Activated naive CD8-positive, alpha-beta T cell treated with anti-CD3 and anti-CD28 coated beads, Interleukin-2, amount 10 ng/mL, durations not matched to agents 7 days and 5 days (primary cell): Measurements from ENCODE around the gene RAP1A. TPM values are rescaled to one million over a fixed set of nuclear protein-coding genes. Genes with fewer than 3 reads are reported as not detected.

Experiments used
- ATAC-seq: fragments of 150-1000 bp; cut with Tn5 transposase; one replicate; pipeline ENCODE4 v1.10.0; 2021; ENCODE audit warnings: low read depth, moderate library complexity
- POLR2A ChIA-PET: fragments of 350-600 bp; sonication (Branson Sonifier 250); formaldehyde crosslinking; loops from one replicate; lab custom pipeline; 2021; ENCODE audit warnings: antibody characterized with exemption; lab: Charles Lee
- DNase-seq: peaks from one replicate; pipeline ENCODE4 v3.0.0; 2021
- H3K27ac Mint-ChIP-seq: one replicate; pipeline ENCODE4 v1.8.0; 2022; ENCODE audit warnings: mild to moderate bottlenecking, mixed read lengths
- H3K27me3 Mint-ChIP-seq: one replicate; pipeline ENCODE4 v1.8.0; 2022; ENCODE audit warnings: mild to moderate bottlenecking, moderate library complexity, mixed read lengths
- H3K36me3 Mint-ChIP-seq: one replicate; pipeline ENCODE4 v1.8.0; 2021; ENCODE audit warnings: mild to moderate bottlenecking, mixed read lengths
- H3K4me1 Mint-ChIP-seq: one replicate; pipeline ENCODE4 v1.8.0; 2021; ENCODE audit warnings: mixed read lengths
- H3K4me3 Mint-ChIP-seq: one replicate; pipeline ENCODE4 v1.8.0; 2022; ENCODE audit warnings: mild to moderate bottlenecking, moderate library complexity, mixed read lengths
- H3K9me3 Mint-ChIP-seq: one replicate; pipeline ENCODE4 v1.8.0; 2021; ENCODE audit warnings: mixed read lengths
- total RNA-seq, 2 experiments: library from RNA; stranded (reverse); gene quantifications; one replicate each; pipeline ENCODE4 v1.2.3, GENCODE V29; 2021

The RAP1A gene
- total RNA-seq, result 100 to 1,000 TPM; 134 to 139 TPM

DNA sequence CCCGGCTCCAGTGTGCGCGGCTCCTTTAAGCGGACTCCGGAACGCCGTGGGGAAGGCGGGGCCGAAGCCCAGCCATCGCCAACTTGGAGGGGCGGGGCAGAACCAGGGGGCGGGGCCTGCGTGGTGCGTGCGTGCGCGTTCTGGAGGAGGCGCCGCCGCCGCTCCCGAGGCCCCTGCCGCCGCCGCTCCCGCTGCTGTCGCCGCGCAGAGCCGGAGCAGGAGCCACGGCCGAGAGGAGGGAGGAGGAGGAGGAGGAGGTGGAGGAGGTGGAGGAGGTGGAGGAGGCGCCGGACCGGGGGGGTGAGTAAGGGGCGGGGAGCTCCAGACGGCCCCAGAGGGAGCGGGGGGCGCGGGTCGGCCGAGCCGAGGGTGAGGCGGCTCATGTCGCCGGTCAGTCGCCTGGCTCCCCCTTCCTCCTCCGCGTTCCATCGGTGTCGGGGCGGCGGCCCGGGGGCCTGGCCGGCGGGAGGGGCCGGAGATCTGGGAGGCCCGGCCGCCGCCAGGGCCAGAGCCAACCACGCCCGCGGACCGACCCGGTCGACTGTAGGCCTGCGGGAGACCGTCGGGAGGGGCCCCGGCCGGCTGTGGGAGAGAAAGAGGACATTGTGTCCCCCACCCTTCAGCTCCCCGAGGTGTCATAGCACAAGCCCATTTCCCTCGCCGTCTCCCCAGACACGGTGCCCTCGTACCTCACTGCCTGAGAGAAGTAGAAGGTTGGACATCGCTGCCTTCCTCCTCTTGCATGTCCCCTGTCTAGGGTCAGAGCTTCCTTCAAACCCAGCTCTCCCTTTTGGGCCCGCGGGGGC lies at the start of gene RAP1A:
Gene RAP1A (plus strand): TSS at position 155 of the 806 bp plus-strand sequence. CDS start 71,572 bp downstream, outside the sequence.
- H3K4me3 Mint-ChIP-seq, result peak within 1 kb of the TSS; percentile 99
- POLR2A ChIA-PET, result interaction anchor here (0.7 to 6.7 kb wide), 13 partner anchors 8 to 114 kb away, joined by 3 to 98 read pairs (median 5); no protein-coding TSS in a partner anchor
- H3K9me3 Mint-ChIP-seq, result peaks cover 2% of the 10 kb centered on the region
- H3K27ac Mint-ChIP-seq, result peak within 1 kb of the TSS; percentile 91
- peaks cover 56% of the 10 kb centered on the region for H3K4me1 Mint-ChIP-seq
- peaks cover 18% of the 10 kb centered on the region for H3K36me3 Mint-ChIP-seq
- peak; percentile 95 for DNase-seq
- peak; percentile 69 for ATAC-seq
- no peaks in the 10 kb centered on the region for H3K27me3 Mint-ChIP-seq

- Mint-ChIP-seq H3K36me3 (peaks cover 4% of the 10 kb centered on the region), H3K4me1 (peaks cover 9% of the 10 kb centered on the region), H3K4me3 (no peak overlapping the region), H3K27ac (no peak overlapping the region), H3K9me3 (no peaks in the 10 kb centered on the region), H3K27me3 (peaks cover 1% of the 10 kb centered on the region)
- DNase-seq (no peak), ATAC-seq (no peak)
- POLR2A ChIA-PET, result interaction anchor here (0.6 kb wide), 1 partner anchor 7 kb away, joined by 4 read pairs; no protein-coding TSS in a partner anchor
Measured at GRCh38 chr1:111569913-111570312, 49.7 kb upstream of the RAP1A start.

DNA sequence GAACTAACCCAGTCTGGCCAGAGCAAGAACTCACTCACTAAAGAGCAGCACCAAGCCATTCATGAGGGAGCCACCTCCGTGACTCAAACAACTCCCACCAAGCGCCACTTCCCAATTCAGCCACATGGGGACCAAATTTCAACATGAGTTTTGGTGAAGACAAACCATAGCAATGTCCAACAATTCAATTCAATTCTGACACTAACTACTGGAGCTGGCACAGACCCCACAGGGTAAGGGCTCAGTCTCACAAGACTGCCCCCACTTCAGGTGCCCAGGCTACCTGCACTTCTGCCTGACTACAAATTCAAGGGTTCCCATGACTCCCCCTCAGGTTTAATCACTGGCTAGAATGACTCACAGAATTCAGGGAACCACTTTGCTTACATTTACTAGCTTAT lies 48.8 kb upstream of the RAP1A start:
- H3K9me3 Mint-ChIP-seq, result no peaks in the 10 kb centered on the region
- POLR2A ChIA-PET, result no interaction called here
- H3K27me3 Mint-ChIP-seq, result peaks cover 1% of the 10 kb centered on the region
- ATAC-seq (peak; percentile 33), DNase-seq (no peak)
- H3K4me3 Mint-ChIP-seq, result no peak overlapping the region
- peaks cover 9% of the 10 kb centered on the region for H3K4me1 Mint-ChIP-seq
- H3K27ac Mint-ChIP-seq, result no peak overlapping the region
- H3K36me3 Mint-ChIP-seq, result peaks cover 4% of the 10 kb centered on the region

GRCh38 chr1:111571239-111571638 lies 48.4 kb upstream of the RAP1A start:
- POLR2A ChIA-PET, result no interaction called here
- peaks cover 9% of the 10 kb centered on the region for H3K4me1 Mint-ChIP-seq

DNA sequence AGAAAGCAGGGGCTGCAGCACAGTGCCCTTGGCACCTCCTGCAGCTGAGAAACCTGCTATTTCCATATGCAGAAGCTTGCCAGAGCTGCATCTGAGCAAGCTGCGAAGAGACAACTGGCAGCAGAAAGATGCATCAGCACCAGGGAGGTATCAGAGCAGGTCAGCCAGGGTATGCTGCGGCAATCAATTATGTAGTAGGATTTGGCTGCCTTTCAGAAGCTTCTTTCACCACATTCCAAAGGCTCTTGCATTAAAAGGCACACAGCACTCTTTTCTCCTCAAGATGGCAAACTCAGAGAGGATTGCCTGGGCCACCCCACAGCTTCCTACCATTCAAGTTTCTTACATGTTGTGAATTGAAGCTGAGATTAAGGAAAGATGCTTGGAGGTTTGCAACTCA lies 47.6 kb upstream of the RAP1A start:
- Mint-ChIP-seq H3K27ac (no peak overlapping the region), H3K4me3 (no peak overlapping the region), H3K9me3 (no peaks in the 10 kb centered on the region), H3K27me3 (peaks cover 1% of the 10 kb centered on the region), H3K4me1 (peaks cover 9% of the 10 kb centered on the region), H3K36me3 (peaks cover under 1% of the 10 kb centered on the region)
- DNase-seq (no peak), ATAC-seq (no peak)
- POLR2A ChIA-PET, result interaction anchor here (1.1 kb wide), 1 partner anchor 19 kb away, joined by 3 read pairs; no protein-coding TSS in a partner anchor

More at GRCh38 chr1:111571239-111571638, 48.4 kb upstream of the RAP1A start:
- Mint-ChIP-seq H3K36me3 (peaks cover 2% of the 10 kb centered on the region), H3K9me3 (no peaks in the 10 kb centered on the region), H3K4me3 (no peak overlapping the region), H3K27me3 (peaks cover 1% of the 10 kb centered on the region), H3K27ac (no peak overlapping the region)
- no peak for DNase-seq
- no peak for ATAC-seq

DNA sequence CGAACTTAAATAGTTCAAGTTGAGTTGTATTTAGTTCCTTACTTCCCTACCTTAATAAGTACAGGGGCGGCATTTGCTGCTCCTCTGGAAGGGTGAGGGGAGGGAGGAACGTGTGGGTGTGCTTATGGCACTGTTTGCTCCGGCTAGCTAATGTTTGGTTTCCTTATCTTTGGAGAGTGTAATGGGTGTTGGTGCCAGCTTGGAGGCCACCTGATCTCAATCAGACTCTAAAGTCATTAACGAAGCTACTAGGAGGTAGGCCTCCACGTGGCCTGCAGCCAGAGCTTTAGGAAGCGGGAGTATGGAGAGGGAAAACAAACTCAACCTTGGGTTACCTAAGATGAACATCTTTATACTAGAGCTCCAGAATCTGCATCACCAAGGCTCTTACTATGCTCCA lies 43.0 kb upstream of the RAP1A start:
- POLR2A ChIA-PET, result no interaction called here
- H3K4me3 Mint-ChIP-seq, result no peak overlapping the region
- DNase-seq, result no peak
- H3K36me3 Mint-ChIP-seq, result no peaks in the 10 kb centered on the region
- peaks cover 1% of the 10 kb centered on the region for H3K27me3 Mint-ChIP-seq
- no peaks in the 10 kb centered on the region for H3K9me3 Mint-ChIP-seq
- no peak overlapping the region for H3K27ac Mint-ChIP-seq
- ATAC-seq, result no peak
- H3K4me1 Mint-ChIP-seq, result no peaks in the 10 kb centered on the region

- Mint-ChIP-seq H3K9me3 (no peaks in the 10 kb centered on the region), H3K27me3 (no peaks in the 10 kb centered on the region), H3K4me3 (no peak overlapping the region), H3K4me1 (peaks cover 1% of the 10 kb centered on the region), H3K27ac (no peak overlapping the region), H3K36me3 (no peaks in the 10 kb centered on the region)
- no peak for DNase-seq
- no peak for ATAC-seq
- POLR2A ChIA-PET, result no interaction called here
Measured at GRCh38 chr1:111577814-111578213, 41.8 kb upstream of the RAP1A start.

DNA sequence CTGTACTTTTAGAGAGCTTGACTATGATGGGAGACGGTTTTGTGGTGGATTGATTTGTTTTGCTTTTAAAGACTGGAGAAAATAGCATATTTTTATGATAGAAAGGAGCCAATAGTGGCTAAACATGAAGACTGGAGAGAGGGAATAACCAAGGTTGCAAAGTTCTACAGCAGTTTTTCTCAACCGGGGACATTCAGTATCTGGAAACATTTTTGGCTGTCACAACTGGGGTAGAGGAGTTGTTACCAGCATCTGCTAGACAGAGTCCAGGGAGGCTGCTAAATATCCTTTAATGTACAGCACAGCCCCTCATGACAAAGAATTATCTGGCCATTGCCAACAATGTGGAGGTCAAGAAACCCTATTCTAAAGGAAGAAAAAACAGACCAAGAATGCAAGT lies 38.4 kb upstream of the RAP1A start:
- H3K4me1 Mint-ChIP-seq, result peaks cover 2% of the 10 kb centered on the region
- H3K9me3 Mint-ChIP-seq, result no peaks in the 10 kb centered on the region
- POLR2A ChIA-PET, result interaction anchor here (2.4 kb wide), 1 partner anchor 12 kb away, joined by 12 read pairs; no protein-coding TSS in a partner anchor
- ATAC-seq (no peak), DNase-seq (no peak)
- no peak overlapping the region for H3K27ac Mint-ChIP-seq
- no peaks in the 10 kb centered on the region for H3K27me3 Mint-ChIP-seq
- no peak overlapping the region for H3K4me3 Mint-ChIP-seq
- H3K36me3 Mint-ChIP-seq, result no peaks in the 10 kb centered on the region

- H3K9me3 Mint-ChIP-seq, result no peaks in the 10 kb centered on the region
- H3K36me3 Mint-ChIP-seq, result no peaks in the 10 kb centered on the region
- H3K27me3 Mint-ChIP-seq, result no peaks in the 10 kb centered on the region
- H3K27ac Mint-ChIP-seq, result peak overlapping the region; percentile 13
- DNase-seq, result no peak
- peaks cover 6% of the 10 kb centered on the region for H3K4me1 Mint-ChIP-seq
- POLR2A ChIA-PET, result interaction anchor here (2.4 kb wide), 1 partner anchor 11 kb away, joined by 12 read pairs; no protein-coding TSS in a partner anchor
- no peak for ATAC-seq
- no peak overlapping the region for H3K4me3 Mint-ChIP-seq
Measured at GRCh38 chr1:111582016-111582415, 37.6 kb upstream of the RAP1A start.

DNA sequence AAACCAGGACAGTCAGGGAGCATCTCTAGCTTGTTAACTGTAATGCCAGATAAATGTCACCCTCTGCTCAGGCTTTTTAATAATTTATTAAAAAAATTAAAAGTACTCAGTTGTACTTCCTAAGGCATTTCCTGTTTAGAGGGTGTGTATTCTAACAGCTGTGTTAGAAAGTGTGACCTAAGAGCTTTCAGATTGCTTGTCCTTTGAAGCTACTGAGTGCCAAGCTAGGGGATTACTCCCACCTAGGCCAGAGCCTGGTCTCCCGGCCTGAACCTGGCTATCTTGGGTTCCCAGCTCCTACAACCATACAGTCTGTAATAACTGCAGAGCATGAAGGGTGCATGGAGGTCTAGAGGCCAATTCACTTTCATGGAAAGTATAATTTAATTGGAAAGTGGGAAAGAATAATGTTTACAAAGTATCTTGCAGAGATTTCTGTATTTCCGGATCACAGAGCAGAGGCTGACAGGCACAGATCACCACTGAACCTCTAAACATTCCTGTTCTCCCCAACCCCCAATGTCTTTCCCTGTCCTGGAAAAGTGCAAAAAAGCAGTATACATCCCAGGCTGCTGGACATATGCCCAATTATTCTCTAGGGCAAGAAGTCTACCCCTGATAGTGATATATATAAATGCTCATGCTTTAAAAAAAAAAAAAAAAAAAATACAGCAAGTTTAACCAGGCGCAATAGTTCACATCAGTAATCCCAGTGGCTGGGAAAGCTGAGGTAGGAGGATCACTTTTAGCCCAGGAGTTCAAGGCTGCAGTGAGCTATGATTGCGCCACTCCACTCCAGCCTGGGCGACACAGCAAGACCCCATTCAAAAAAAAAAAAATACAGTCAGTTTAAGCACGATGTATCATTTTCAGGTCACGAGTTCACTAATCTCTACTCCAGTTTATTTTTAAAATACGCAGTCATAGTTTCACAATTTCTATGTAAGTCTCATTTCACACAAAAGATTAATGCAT lies 36.7 kb upstream of the RAP1A start:
- Mint-ChIP-seq H3K9me3 (no peaks in the 10 kb centered on the region), H3K36me3 (no peaks in the 10 kb centered on the region), H3K4me1 (peaks cover 6% of the 10 kb centered on the region), H3K27me3 (no peaks in the 10 kb centered on the region), H3K4me3 (no peak overlapping the region), H3K27ac (no peak overlapping the region)
- DNase-seq (no peak), ATAC-seq (no peak)
- POLR2A ChIA-PET, result interaction anchor here (2.4 kb wide), 1 partner anchor 10 kb away, joined by 12 read pairs; no protein-coding TSS in a partner anchor

DNA sequence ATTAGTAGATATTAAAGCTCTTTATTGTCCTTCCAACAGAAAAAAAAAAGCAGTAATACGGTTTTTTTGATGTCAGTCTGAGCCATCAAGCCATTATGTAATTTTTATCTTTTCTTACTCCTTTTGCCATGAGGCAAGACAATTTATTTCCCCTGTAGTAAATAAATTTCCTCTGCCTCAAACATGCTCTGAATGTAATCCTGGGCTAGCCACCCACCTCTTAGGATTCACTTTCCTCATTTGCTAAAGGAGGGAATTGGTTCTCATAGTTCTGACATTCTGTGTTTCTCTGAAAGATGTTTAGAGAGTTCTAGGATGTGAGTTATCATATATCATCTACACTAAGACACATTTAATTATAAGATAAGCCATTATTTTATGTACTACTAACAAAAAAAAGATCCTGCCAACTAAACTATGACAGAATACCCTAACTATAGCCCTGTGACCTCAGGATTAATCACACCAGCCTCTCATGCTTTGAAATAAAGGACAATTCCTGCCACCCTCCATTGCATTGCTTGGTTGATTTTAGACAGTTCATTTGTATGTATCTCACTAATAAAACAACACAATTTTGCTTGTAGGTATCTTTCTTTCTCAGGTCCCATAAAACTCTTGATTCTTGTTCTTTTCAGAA lies 34.0 kb upstream of the RAP1A start:
- DNase-seq (no peak), ATAC-seq (no peak)
- Mint-ChIP-seq H3K9me3 (no peaks in the 10 kb centered on the region), H3K4me3 (no peak overlapping the region), H3K4me1 (peaks cover 6% of the 10 kb centered on the region), H3K36me3 (no peaks in the 10 kb centered on the region), H3K27me3 (no peaks in the 10 kb centered on the region), H3K27ac (no peak overlapping the region)
- POLR2A ChIA-PET, result no interaction called here

DNA sequence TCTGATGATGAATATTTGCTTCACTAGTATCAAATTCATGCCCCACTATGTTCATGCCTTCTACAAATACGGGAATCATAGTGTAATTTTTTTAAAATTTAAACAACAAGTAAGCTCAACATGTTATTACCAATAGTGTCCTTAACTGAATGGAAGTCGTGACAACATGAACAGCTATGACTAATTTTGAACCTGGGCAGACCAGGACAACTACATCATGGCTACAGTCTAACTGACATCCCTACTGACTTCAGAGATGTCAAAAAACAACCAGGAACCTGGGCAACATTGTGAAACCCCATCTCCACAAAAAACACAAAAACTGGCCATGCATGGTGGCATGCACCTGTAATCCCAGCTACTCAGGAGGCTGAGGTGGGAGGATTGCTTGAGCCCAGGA lies 33.5 kb upstream of the RAP1A start:
- no peak for DNase-seq
- Mint-ChIP-seq H3K4me3 (no peak overlapping the region), H3K36me3 (no peaks in the 10 kb centered on the region), H3K27me3 (no peaks in the 10 kb centered on the region), H3K4me1 (peaks cover 6% of the 10 kb centered on the region), H3K9me3 (no peaks in the 10 kb centered on the region), H3K27ac (no peak overlapping the region)
- POLR2A ChIA-PET, result no interaction called here
- ATAC-seq, result no peak
